ENCODE results near the gene FOXJ1.

- TF ChIP-seq CTCF (IDR thresholded peaks at IDR 0.05) (no peak), EP300 (IDR thresholded peaks at IDR 0.05; ENCODE audit: low read depth) (no peak), POLR2AphosphoS5 (IDR thresholded peaks at IDR 0.05) (no peak)
These were observed 43.2 kb downstream of the FOXJ1 start for GRCh38 chr17:76097716-76098295.
